B cell (primary cell): ENCODE results near the gene EIF3K. TPM values are rescaled to one million over a fixed set of nuclear protein-coding genes. Genes with fewer than 3 reads are reported as not detected.
A peak's percentile ranks its signal among the peaks of the same experiment; 100 is the strongest.

ENCODE experiments used
- ATAC-seq: fragments of 200-7000 bp; cut with Tn5 transposase; one replicate; pipeline ENCODE4 v1.10.0; 2021; ENCODE audit warnings: low read depth, mild to moderate bottlenecking, moderate number of reproducible peaks, moderate library complexity
- CTCF ChIA-PET: fragments of 350-600 bp; sonication (Branson Sonifier 250); formaldehyde crosslinking; loops from one replicate; lab custom pipeline; 2021; ENCODE audit warnings: antibody characterized with exemption, inconsistent platforms; lab: Charles Lee
- POLR2A ChIA-PET: fragments of 350-600 bp; sonication (Branson Sonifier 250); formaldehyde crosslinking; loops from one replicate; lab custom pipeline; 2021; ENCODE audit warnings: antibody characterized with exemption; lab: Charles Lee
- DNase-seq: peaks from one replicate; pipeline ENCODE4 v3.0.0; 2013
- H2AFZ ChIP-seq: 2 replicates; pipeline ENCODE4 v1.6.1; 2012; ENCODE audit warnings: mild to moderate bottlenecking, low read depth, low read length; ENCODE audit not compliant: insufficient read depth, poor library complexity, severe bottlenecking
- H3K27ac ChIP-seq, 2 donors: 1 replicate in 1 of 2; 2 replicates in 1 of 2; pipeline ENCODE4 v1.5.1; 2012 to 2013; ENCODE audit warnings: low read length in 2 of 2, mild to moderate bottlenecking in 2 of 2, moderate library complexity in 1 of 2
- H3K27me3 ChIP-seq, 4 experiments: fragments of 200-600 bp in 1 of 4; sonication (generic) in 1 of 4; replicated peaks in 1 of 4; 1 replicate in 2 of 4; 2 replicates in 2 of 4; pipeline versions ENCODE4 v1.6.1 to v1.7.0; 2013 to 2016; ENCODE audit warnings: low read length in 3 of 4, mild to moderate bottlenecking in 2 of 4, mixed read lengths in 1 of 4, moderate library complexity in 1 of 4; ENCODE audit not compliant: insufficient read depth in 4 of 4, control insufficient read depth in 3 of 4; ENCODE audit errors: control extremely low read depth in 1 of 4
- H3K36me3 ChIP-seq, 2 experiments: replicated peaks in 1 of 2; 1 replicate in 1 of 2; 2 replicates in 1 of 2; pipeline versions ENCODE4 v1.6.1 to v1.7.1; 2013; ENCODE audit warnings: low read length in 1 of 2; ENCODE audit not compliant: insufficient read depth in 2 of 2, control insufficient read depth in 1 of 2; ENCODE audit errors: control extremely low read depth in 1 of 2, extremely low read depth in 1 of 2
- H3K4me1 ChIP-seq, 2 donors: fragments of 200-600 bp in 1 of 2; sonication (generic) in 1 of 2; 1 replicate in 1 of 2; 2 replicates in 1 of 2; pipeline versions ENCODE4 v1.5.1 to v1.6.1; 2013 to 2017; ENCODE audit warnings: low read length in 2 of 2; ENCODE audit not compliant: control insufficient read depth in 2 of 2, insufficient read depth in 2 of 2
- H3K4me2 ChIP-seq: replicated peaks from 2 replicates; pipeline ENCODE3; 2012; ENCODE audit warnings: mild to moderate bottlenecking, low read depth, low read length; ENCODE audit not compliant: poor library complexity, severe bottlenecking
- H3K4me3 ChIP-seq, 5 experiments: fragments of 200-600 bp in 1 of 5; sonication (generic) in 1 of 5; 1 replicate in 3 of 5; 2 replicates in 2 of 5; pipeline versions ENCODE4 v1.5.1 to v1.7.0; 2011 to 2016; ENCODE audit warnings: low read length in 4 of 5, mild to moderate bottlenecking in 4 of 5, low read depth in 2 of 5, control low read depth in 1 of 5, moderate library complexity in 1 of 5; ENCODE audit not compliant: insufficient read depth in 1 of 5; ENCODE audit errors: control extremely low read depth in 1 of 5, extremely low read depth in 1 of 5
- H3K79me2 ChIP-seq: fragments of 200-600 bp; sonication (generic); one replicate; pipeline ENCODE4 v1.6.0; 2016; ENCODE audit warnings: low read length; ENCODE audit not compliant: control insufficient read depth, insufficient read depth
- H3K9ac ChIP-seq: fragments of 200-600 bp; sonication (generic); 2 replicates; pipeline ENCODE4 v1.6.1; 2017; ENCODE audit warnings: mild to moderate bottlenecking, low read length, moderate library complexity
- H3K9me3 ChIP-seq, 3 donors: one replicate each; pipeline versions ENCODE4 v1.6.1 to v1.7.1; 2013; ENCODE audit warnings: low read length in 2 of 3; ENCODE audit not compliant: control insufficient read depth in 2 of 3, insufficient read depth in 1 of 3; ENCODE audit errors: control extremely low read depth in 1 of 3
- H4K20me1 ChIP-seq: 2 replicates; pipeline ENCODE4 v1.6.0; 2012; ENCODE audit warnings: mild to moderate bottlenecking, low read length; ENCODE audit not compliant: insufficient read depth, control insufficient read depth, poor library complexity, severe bottlenecking
- H3K27ac Mint-ChIP-seq: one replicate; pipeline ENCODE4 v1.8.0; 2021; ENCODE audit warnings: mixed read lengths
- H3K27me3 Mint-ChIP-seq: one replicate; pipeline ENCODE4 v1.8.0; 2021; ENCODE audit warnings: mixed read lengths
- H3K4me1 Mint-ChIP-seq: one replicate; pipeline ENCODE4 v1.8.0; 2021; ENCODE audit warnings: mixed read lengths
- H3K4me3 Mint-ChIP-seq: one replicate; pipeline ENCODE4 v1.8.0; 2021; ENCODE audit warnings: mixed read lengths
- H3K9me3 Mint-ChIP-seq: one replicate; pipeline ENCODE4 v1.8.0; 2022; ENCODE audit warnings: mixed read lengths; ENCODE audit not compliant: insufficient read depth
- EZH2 ChIP-seq: IDR thresholded peaks from 2 replicates; pipeline ENCODE4 v1.6.1; 2012; ENCODE audit warnings: borderline replicate concordance, low read depth, mild to moderate bottlenecking, moderate library complexity, low read length; ENCODE audit not compliant: insufficient read depth, poor library complexity, severe bottlenecking
- WGBS: methylation state at CpG from one replicate; pipeline ENCODE4 v1.1.5; 2013; ENCODE audit warnings: missing lambda C conversion rate; ENCODE audit not compliant: insufficient coverage; 5-methylcytosine and 5-hydroxymethylcytosine counted together
- intact Hi-C: fragments of 100-400 bp; cut with micrococcal nuclease; formaldehyde crosslinking; loops from one replicate; pipeline ENCODE4 v1.10.0; 2022
- polyA plus RNA-seq: library from polyadenylated mRNA; depleted of rRNA; stranded (reverse); fragments of >200 nt; gene quantifications from 2 replicates; pipeline ENCODE4 v1.2.3, GENCODE V29; 2012
- total RNA-seq, 2 donors: library from RNA; stranded (reverse); fragments of 120-200 nt in 1 of 2; gene quantifications; 1 replicate in 1 of 2; 2 replicates in 1 of 2; pipeline versions ENCODE4 v1.2.3 to v1.2.4, GENCODE V29; 2013 to 2022
- TF ChIP-seq, protein P1 (sequence below): fragments of 200-600 bp; IDR thresholded peaks from one replicate; pipeline ENCODE4 v1.8.0; 2022; ENCODE audit warnings: antibody characterized with exemption, mild to moderate bottlenecking

EIF3K gene
- total and polyA plus RNA-seq, 2 donors (not counting 1 experiment from before 2014, with no cell fraction given) = 284 to 773 TPM

GRCh38 chr19:38684078-38684861 is 65.3 kb downstream of the EIF3K start:
- Histone ChIP-seq H3K4me1 (peaks cover 31 to 56% of the 10 kb centered on the region in 2 donors), H3K9me3 (no peaks in the 10 kb centered on the region), H4K20me1 (peaks cover 76% of the 10 kb centered on the region), H3K79me2 (peaks cover 99% of the 10 kb centered on the region), H3K36me3 (peaks cover 0 to 10% of the 10 kb centered on the region in 2 experiments), H3K9ac (no peak overlapping the region), H3K4me3 (no peak overlapping the region), H2AFZ (no peak overlapping the region), H3K27ac (peak overlapping the region in 1 of 2 donors; percentile 16), H3K4me2 (no peak overlapping the region), H3K27me3 (no peaks in the 10 kb centered on the region)
- intact Hi-C loops = loop anchor here (10.0 kb wide), 1 partner anchor 49 kb away; no protein-coding TSS in a partner anchor
- WGBS = 46% methylated on average over 3 of the region's 7 CpGs
- CTCF ChIA-PET = no interaction called here
- Mint-ChIP-seq H3K4me3 (no peak overlapping the region), H3K4me1 (peaks cover 74% of the 10 kb centered on the region), H3K27ac (peak overlapping the region; percentile 69), H3K9me3 (no peaks in the 10 kb centered on the region), H3K27me3 (no peaks in the 10 kb centered on the region)
- no peak for ATAC-seq
- POLR2A ChIA-PET = no interaction called here
- no peak for DNase-seq
- no peak for TF ChIP-seq EZH2
- TF ChIP-seq, protein P1, sequence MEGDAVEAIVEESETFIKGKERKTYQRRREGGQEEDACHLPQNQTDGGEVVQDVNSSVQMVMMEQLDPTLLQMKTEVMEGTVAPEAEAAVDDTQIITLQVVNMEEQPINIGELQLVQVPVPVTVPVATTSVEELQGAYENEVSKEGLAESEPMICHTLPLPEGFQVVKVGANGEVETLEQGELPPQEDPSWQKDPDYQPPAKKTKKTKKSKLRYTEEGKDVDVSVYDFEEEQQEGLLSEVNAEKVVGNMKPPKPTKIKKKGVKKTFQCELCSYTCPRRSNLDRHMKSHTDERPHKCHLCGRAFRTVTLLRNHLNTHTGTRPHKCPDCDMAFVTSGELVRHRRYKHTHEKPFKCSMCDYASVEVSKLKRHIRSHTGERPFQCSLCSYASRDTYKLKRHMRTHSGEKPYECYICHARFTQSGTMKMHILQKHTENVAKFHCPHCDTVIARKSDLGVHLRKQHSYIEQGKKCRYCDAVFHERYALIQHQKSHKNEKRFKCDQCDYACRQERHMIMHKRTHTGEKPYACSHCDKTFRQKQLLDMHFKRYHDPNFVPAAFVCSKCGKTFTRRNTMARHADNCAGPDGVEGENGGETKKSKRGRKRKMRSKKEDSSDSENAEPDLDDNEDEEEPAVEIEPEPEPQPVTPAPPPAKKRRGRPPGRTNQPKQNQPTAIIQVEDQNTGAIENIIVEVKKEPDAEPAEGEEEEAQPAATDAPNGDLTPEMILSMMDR = no peak
